ENCODE measurements around the gene ACACB.

DNA sequence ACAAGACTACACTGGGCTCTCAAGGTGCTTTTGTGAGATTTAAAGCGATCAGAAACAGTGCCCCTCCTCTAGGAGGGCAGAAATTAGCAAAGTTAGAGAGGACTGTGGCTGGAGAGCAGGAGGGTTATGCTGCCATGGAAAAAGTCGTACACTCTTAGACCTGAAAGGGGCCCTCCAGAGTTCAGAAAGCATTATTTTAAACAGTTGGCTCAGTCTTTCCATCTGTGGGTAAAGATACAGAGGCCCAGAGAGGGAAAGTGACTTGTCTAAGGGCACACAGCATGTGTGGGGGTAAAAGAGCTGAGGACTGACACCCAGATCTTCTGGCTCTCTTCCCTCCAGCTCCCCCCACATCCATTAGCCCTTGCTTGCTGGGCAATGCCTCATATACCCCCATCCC lies 145.6 kb downstream of the ACACB start:
- TF ChIP-seq, protein P1, sequence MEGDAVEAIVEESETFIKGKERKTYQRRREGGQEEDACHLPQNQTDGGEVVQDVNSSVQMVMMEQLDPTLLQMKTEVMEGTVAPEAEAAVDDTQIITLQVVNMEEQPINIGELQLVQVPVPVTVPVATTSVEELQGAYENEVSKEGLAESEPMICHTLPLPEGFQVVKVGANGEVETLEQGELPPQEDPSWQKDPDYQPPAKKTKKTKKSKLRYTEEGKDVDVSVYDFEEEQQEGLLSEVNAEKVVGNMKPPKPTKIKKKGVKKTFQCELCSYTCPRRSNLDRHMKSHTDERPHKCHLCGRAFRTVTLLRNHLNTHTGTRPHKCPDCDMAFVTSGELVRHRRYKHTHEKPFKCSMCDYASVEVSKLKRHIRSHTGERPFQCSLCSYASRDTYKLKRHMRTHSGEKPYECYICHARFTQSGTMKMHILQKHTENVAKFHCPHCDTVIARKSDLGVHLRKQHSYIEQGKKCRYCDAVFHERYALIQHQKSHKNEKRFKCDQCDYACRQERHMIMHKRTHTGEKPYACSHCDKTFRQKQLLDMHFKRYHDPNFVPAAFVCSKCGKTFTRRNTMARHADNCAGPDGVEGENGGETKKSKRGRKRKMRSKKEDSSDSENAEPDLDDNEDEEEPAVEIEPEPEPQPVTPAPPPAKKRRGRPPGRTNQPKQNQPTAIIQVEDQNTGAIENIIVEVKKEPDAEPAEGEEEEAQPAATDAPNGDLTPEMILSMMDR (IDR thresholded peaks at IDR 0.05), result no peak
- TF ChIP-seq, protein P2, sequence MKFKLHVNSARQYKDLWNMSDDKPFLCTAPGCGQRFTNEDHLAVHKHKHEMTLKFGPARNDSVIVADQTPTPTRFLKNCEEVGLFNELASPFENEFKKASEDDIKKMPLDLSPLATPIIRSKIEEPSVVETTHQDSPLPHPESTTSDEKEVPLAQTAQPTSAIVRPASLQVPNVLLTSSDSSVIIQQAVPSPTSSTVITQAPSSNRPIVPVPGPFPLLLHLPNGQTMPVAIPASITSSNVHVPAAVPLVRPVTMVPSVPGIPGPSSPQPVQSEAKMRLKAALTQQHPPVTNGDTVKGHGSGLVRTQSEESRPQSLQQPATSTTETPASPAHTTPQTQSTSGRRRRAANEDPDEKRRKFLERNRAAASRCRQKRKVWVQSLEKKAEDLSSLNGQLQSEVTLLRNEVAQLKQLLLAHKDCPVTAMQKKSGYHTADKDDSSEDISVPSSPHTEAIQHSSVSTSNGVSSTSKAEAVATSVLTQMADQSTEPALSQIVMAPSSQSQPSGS (CRISPR knock-in tag; IDR thresholded peaks at IDR 0.05; ENCODE audit: borderline replicate concordance, low read depth), result no peak
- TF ChIP-seq, protein P3, sequence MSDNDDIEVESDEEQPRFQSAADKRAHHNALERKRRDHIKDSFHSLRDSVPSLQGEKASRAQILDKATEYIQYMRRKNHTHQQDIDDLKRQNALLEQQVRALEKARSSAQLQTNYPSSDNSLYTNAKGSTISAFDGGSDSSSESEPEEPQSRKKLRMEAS (CRISPR knock-in tag; IDR thresholded peaks at IDR 0.05), result no peak
- no peak for TF ChIP-seq ETV6 (CRISPR knock-in tag; IDR thresholded peaks at IDR 0.05)
- no peak for TF ChIP-seq CREB1 (CRISPR knock-in tag; IDR thresholded peaks at IDR 0.05)
- no peak for TF ChIP-seq ESRRA (CRISPR knock-in tag; IDR thresholded peaks at IDR 0.05; ENCODE audit: borderline replicate concordance)
- no peak for TF ChIP-seq ZNF232 (CRISPR knock-in tag; IDR thresholded peaks at IDR 0.05)
